Transverse colon (tissue), 4 donors: Measurements from ENCODE around the gene TTC32.

Experiments
- CTCF ChIP-seq, 5 experiments: fragments of 200-600 bp in 3 of 5; fragments of 450-650 bp in 2 of 5; sonication (generic) in 3 of 5; IDR thresholded peaks; 1 replicate in 2 of 5; 2 replicates in 3 of 5; pipeline ENCODE4 v1.5.1; 2016 to 2017; ENCODE audit warnings: antibody characterized with exemption in 5 of 5, inconsistent platforms in 3 of 5, mild to moderate bottlenecking in 2 of 5, moderate library complexity in 1 of 5
- EP300 ChIP-seq: sonication (generic); formaldehyde crosslinking; IDR thresholded peaks from one replicate; pipeline ENCODE4 v1.6.1; 2017; ENCODE audit warnings: antibody characterized with exemption, low read depth
- POLR2A ChIP-seq: fragments of 450-650 bp; IDR thresholded peaks from one replicate; pipeline ENCODE4 v1.6.1; 2016; ENCODE audit warnings: antibody characterized with exemption, mild to moderate bottlenecking, moderate library complexity
- POLR2AphosphoS5 ChIP-seq, 3 donors: sonication (generic); formaldehyde crosslinking; IDR thresholded peaks; one replicate each; pipeline ENCODE4 v1.6.1; 2016; ENCODE audit warnings: antibody characterized with exemption in 3 of 3

- TF ChIP-seq POLR2AphosphoS5 (IDR thresholded peaks at IDR 0.05) (no peak), CTCF (IDR thresholded peaks at IDR 0.05) (no peak), EP300 (no peak), POLR2A (no peak)
These were observed 40.4 kb upstream of the TTC32 start for GRCh38 chr2:19942199-19942598.
